ENCODE measurements around the gene MOG.

DNA sequence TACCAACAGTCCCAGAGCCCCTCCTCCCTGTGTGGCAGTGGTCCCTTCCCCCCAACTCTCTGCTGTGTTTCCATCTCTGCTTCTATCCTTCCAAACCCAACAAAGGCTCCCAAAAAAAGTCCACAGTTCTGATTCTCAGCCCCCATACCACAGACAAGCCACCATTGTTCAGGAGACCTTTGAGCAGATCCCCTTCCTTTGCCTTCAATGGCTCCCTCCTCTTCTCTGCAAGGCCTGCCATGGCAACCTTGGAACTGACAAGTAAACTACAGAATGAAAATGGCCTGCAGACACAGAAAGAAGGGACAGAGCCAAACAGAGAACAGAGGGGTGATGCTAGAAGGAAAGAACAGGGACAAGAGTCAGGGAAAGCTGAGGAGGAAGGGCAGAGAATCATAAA, 48.8 kb upstream of the MOG start:
- TF ChIP-seq CTCF (IDR thresholded peaks at IDR 0.05; ENCODE audit: low read depth, low read length), result no peak
- no peak for TF ChIP-seq EZH2phosphoT487 (IDR thresholded peaks at IDR 0.05; ENCODE audit: low read depth)

All from OCI-LY3 (cell line).